IMR-90 (cell line): ENCODE measurements around the gene NRCAM. TPM values are rescaled to one million over a fixed set of nuclear protein-coding genes. Genes with fewer than 3 reads are reported as not detected.
"Not testable (repeated sequence)": the region's sequence is repeated elsewhere in the genome, so short reads cannot be mapped to it uniquely, and the experiment has no call there.

Experiments used
- ATAC-seq: fragments of 200-7000 bp; cut with Tn5 transposase; 2 replicates; pipeline ENCODE4 v1.9.1; 2020; ENCODE audit warnings: low read depth, mild to moderate bottlenecking, moderate library complexity
- BruUV-seq: library from RNA; stranded (reverse); fragments of 400-500 nt; replicated peaks from 2 replicates; lab custom pipeline; 2021; lab: Mats Ljungman, UMichigan
- CTCF ChIA-PET: fragments of 300-600 bp; formaldehyde crosslinking; extraction: SDS; loops from one replicate; lab custom pipeline; 2021; ENCODE audit warnings: antibody characterized with exemption; lab: Yijun Ruan, JAX
- POLR2A ChIA-PET: fragments of 300-600 bp; sonication (Branson Sonifier 250); formaldehyde crosslinking; loops from one replicate; lab custom pipeline; 2022; ENCODE audit warnings: antibody characterized with exemption; ENCODE audit not compliant: unreplicated experiment; lab: Charles Lee
- DNase-seq: peaks from one replicate; pipeline ENCODE4 v3.0.0; 2013
- H2AFZ ChIP-seq: replicated peaks from 2 replicates; pipeline ENCODE3; 2013; ENCODE audit warnings: low read length, mild to moderate bottlenecking; ENCODE audit not compliant: poor library complexity
- H2AK5ac ChIP-seq: 2 replicates; pipeline ENCODE4 v1.6.1; 2013; ENCODE audit warnings: low read depth, low read length, inconsistent platforms
- H2AK9ac ChIP-seq: replicated peaks from 2 replicates; pipeline ENCODE3; 2013; ENCODE audit warnings: mild to moderate bottlenecking, low read depth, low read length, moderate library complexity; ENCODE audit not compliant: poor library complexity
- H2BK120ac ChIP-seq: 2 replicates; pipeline ENCODE4 v1.6.1; 2013; ENCODE audit warnings: low read depth, low read length, inconsistent platforms
- H2BK15ac ChIP-seq: 3 replicates; pipeline ENCODE4 v1.6.1; 2013; ENCODE audit warnings: low read depth, low read length, inconsistent platforms
- H2BK20ac ChIP-seq: 2 replicates; pipeline ENCODE4 v1.6.1; 2013; ENCODE audit warnings: low read depth, mild to moderate bottlenecking, inconsistent platforms, low read length, moderate library complexity
- H2BK5ac ChIP-seq: 2 replicates; pipeline ENCODE4 v1.6.1; 2013; ENCODE audit warnings: mild to moderate bottlenecking, low read depth, low read length, inconsistent platforms; ENCODE audit not compliant: poor library complexity, severe bottlenecking
- H3K14ac ChIP-seq: replicated peaks from 2 replicates; pipeline ENCODE4 v1.6.1; 2013; ENCODE audit warnings: low read depth, low read length, inconsistent platforms
- H3K18ac ChIP-seq: 2 replicates; pipeline ENCODE4 v1.6.1; 2013; ENCODE audit warnings: low read depth, low read length, control low read depth
- H3K23ac ChIP-seq: 2 replicates; pipeline ENCODE4 v1.6.1; 2013; ENCODE audit warnings: low read depth, low read length, inconsistent platforms
- H3K27ac ChIP-seq: 2 replicates; pipeline ENCODE4 v1.5.1; 2013; ENCODE audit warnings: mild to moderate bottlenecking, control low read depth, low read length; ENCODE audit not compliant: insufficient read depth
- H3K27me3 ChIP-seq: 2 replicates; pipeline ENCODE4 v1.6.1; 2013; ENCODE audit warnings: low read length; ENCODE audit not compliant: control insufficient read depth, insufficient read depth
- H3K36me3 ChIP-seq: 2 replicates; pipeline ENCODE4 v1.6.1; 2013; ENCODE audit warnings: low read length, mixed read lengths; ENCODE audit not compliant: control insufficient read depth, insufficient read depth
- H3K4ac ChIP-seq: 2 replicates; pipeline ENCODE4 v1.6.1; 2013; ENCODE audit warnings: low read depth, low read length, inconsistent platforms
- H3K4me1 ChIP-seq: 2 replicates; pipeline ENCODE4 v1.6.1; 2013; ENCODE audit warnings: low read length, mixed read lengths; ENCODE audit not compliant: control insufficient read depth, insufficient read depth
- H3K4me2 ChIP-seq: 2 replicates; pipeline ENCODE4 v1.6.1; 2013; ENCODE audit warnings: low read depth, mild to moderate bottlenecking, control low read depth, low read length, moderate library complexity
- H3K4me3 ChIP-seq: 2 replicates; pipeline ENCODE4 v1.5.1; 2013; ENCODE audit warnings: low read depth, mild to moderate bottlenecking, control low read depth, low read length, moderate library complexity; ENCODE audit not compliant: insufficient read depth
- H3K56ac ChIP-seq: 2 replicates; pipeline ENCODE4 v1.6.1; 2013; ENCODE audit warnings: low read length, inconsistent platforms; ENCODE audit not compliant: insufficient read depth; ENCODE audit errors: extremely low read depth
- H3K79me1 ChIP-seq, 2 experiments: 2 replicates each; pipeline ENCODE4 v1.6.1; 2013; ENCODE audit warnings: low read length in 2 of 2, inconsistent platforms in 1 of 2, low read depth in 1 of 2
- H3K9ac ChIP-seq: 2 replicates; pipeline ENCODE4 v1.6.1; 2013; ENCODE audit warnings: low read depth, low read length, control low read depth
- H3K9me1 ChIP-seq: 2 replicates; pipeline ENCODE4 v1.6.1; 2013; ENCODE audit warnings: low read length, inconsistent platforms; ENCODE audit not compliant: insufficient read depth
- H3K9me3 ChIP-seq: 2 replicates; pipeline ENCODE4 v1.6.1; 2013; ENCODE audit warnings: low read length; ENCODE audit not compliant: control insufficient read depth, insufficient read depth
- H4K20me1 ChIP-seq: 2 replicates; pipeline ENCODE4 v1.6.1; 2013; ENCODE audit warnings: low read length, inconsistent platforms; ENCODE audit not compliant: insufficient read depth
- H4K5ac ChIP-seq: 2 replicates; pipeline ENCODE4 v1.6.1; 2013; ENCODE audit warnings: mild to moderate bottlenecking, low read depth, low read length, control low read depth
- H4K8ac ChIP-seq, 2 experiments: 2 replicates each; pipeline ENCODE4 v1.6.1; 2013; ENCODE audit warnings: low read depth in 2 of 2, low read length in 2 of 2, control low read depth in 1 of 2, inconsistent platforms in 1 of 2
- H4K91ac ChIP-seq: 2 replicates; pipeline ENCODE4 v1.6.1; 2013; ENCODE audit warnings: low read depth, low read length, inconsistent platforms; ENCODE audit not compliant: insufficient read depth
- WGBS, 2 experiments: methylation state at CpG; one replicate each; pipeline versions ENCODE4 v1.1.5 to v1.1.7; 2013; ENCODE audit warnings: missing lambda C conversion rate in 2 of 2; ENCODE audit not compliant: insufficient read length in 1 of 2; ENCODE audit errors: extremely low coverage in 2 of 2; 5-methylcytosine and 5-hydroxymethylcytosine counted together
- dilution Hi-C: fragments of 300-500 bp; cut with HindIII; formaldehyde crosslinking; loops from one replicate; pipeline ENCODE4 v1.14.3; 2018; ENCODE audit warnings: low sequenced_read_pairs; ENCODE audit not compliant: unreplicated experiment
- in situ Hi-C: fragments of 300-500 bp; cut with MboI; formaldehyde crosslinking; loops from 3 replicates; pipeline ENCODE4 v1.14.3; 2019; ENCODE audit warnings: low sequenced_read_pairs, inconsistent platforms, mixed read lengths
- intact Hi-C: fragments of 100-400 bp; cut with micrococcal nuclease; formaldehyde crosslinking; loops from 2 replicates; pipeline ENCODE4 v1.10.0; 2022
- polyA plus RNA-seq, 3 experiments: library from polyadenylated mRNA; depleted of rRNA; stranded (reverse); fragments of >200 nt; gene quantifications; 2 replicates each; pipeline ENCODE4 v1.2.3, GENCODE V29; 2012; ENCODE audit warnings: low replicate concordance in 1 of 3
- total RNA-seq: library from RNA; depleted of rRNA; stranded (reverse); fragments of >200 nt; gene quantifications from 2 replicates; pipeline ENCODE4 v1.2.3, GENCODE V29; 2012

NRCAM gene
- total and polyA plus RNA-seq, 2 of the 4 experiments (the other 2 are of a cell fraction): 0.46 to 1.1 TPM

DNA sequence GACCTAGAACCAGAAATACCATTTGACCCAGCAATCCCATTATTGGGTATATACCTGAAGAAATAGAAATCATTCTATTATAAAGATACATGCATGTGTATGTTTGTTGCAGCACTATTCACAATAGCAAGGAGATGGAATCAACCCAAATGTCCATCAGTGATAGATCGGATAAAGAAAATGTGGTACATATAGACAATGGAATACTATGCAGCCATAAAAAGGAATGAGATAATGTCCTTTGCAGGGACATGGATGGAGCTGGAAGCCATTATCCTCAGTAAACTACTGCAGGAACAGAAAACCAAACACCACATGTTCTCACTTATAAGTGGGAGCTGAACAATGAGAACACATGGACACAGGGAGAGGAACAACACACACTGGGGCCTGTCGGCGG lies 196.8 kb downstream of the NRCAM start:
- H3K23ac ChIP-seq, H2BK5ac ChIP-seq, H3K9me3 ChIP-seq, dilution Hi-C loops, H3K4ac ChIP-seq, H3K18ac ChIP-seq, in situ Hi-C loops, H4K5ac ChIP-seq, H2BK20ac ChIP-seq, H3K36me3 ChIP-seq, H3K56ac ChIP-seq, BruUV-seq, POLR2A ChIA-PET, ATAC-seq, H3K27me3 ChIP-seq, DNase-seq, H2BK15ac ChIP-seq, H3K4me3 ChIP-seq, H2AFZ ChIP-seq, intact Hi-C loops, H3K4me2 ChIP-seq, H2BK120ac ChIP-seq, H3K4me1 ChIP-seq, H4K91ac ChIP-seq, H3K79me1 ChIP-seq, H2AK9ac ChIP-seq, H3K14ac ChIP-seq, H3K9ac ChIP-seq, H3K27ac ChIP-seq, CTCF ChIA-PET, H2AK5ac ChIP-seq, H3K9me1 ChIP-seq, H4K8ac ChIP-seq, H4K20me1 ChIP-seq: not testable (repeated sequence)
- WGBS, 2 experiments: no CpG with 5 or more reads among the region's 3 CpGs
